Stimulated activated CD8-positive, alpha-beta memory T cell treated with anti-CD3 and anti-CD28 coated beads, Interleukin-4, amount 100 ng/mL, for 4 hours (primary cell): Measurements from ENCODE around the gene VPS35.
A peak's percentile ranks its signal among the peaks of the same experiment; 100 is the strongest.
"Not testable (repeated sequence)": the region's sequence is repeated elsewhere in the genome, so short reads cannot be mapped to it uniquely, and the experiment has no call there.

ENCODE experiments used
- DNase-seq, 2 donors: peaks; one replicate each; pipeline ENCODE4 v3.0.0-alpha.2; 2020; ENCODE audit warnings: low read depth in 2 of 2, low spot score in 1 of 2

VPS35 gene

GRCh38 chr16:46713634-46714033, 24.7 kb upstream of the VPS35 start:
- DNase-seq, result no peak

- DNase-seq, result no peak
These were observed 23.9 kb upstream of the VPS35 start for GRCh38 chr16:46712911-46713310.

GRCh38 chr16:46711106-46712058, 22.4 kb upstream of the VPS35 start:
- no peak for DNase-seq

GRCh38 chr16:46709469-46710005, 20.6 kb upstream of the VPS35 start:
- no peak for DNase-seq

- DNase-seq, result no peak
These were observed 17.7 kb upstream of the VPS35 start for GRCh38 chr16:46706642-46707041.

- no peak for DNase-seq
These were observed 13.1 kb upstream of the VPS35 start for GRCh38 chr16:46702030-46702429.

GRCh38 chr16:46701615-46702014, 12.6 kb upstream of the VPS35 start:
- DNase-seq, result no peak

- DNase-seq, result no peak
These were observed 11.1 kb upstream of the VPS35 start for GRCh38 chr16:46700048-46700447.

GRCh38 chr16:46696957-46697356, 8.0 kb upstream of the VPS35 start:
- no peak for DNase-seq

- no peak for DNase-seq
These were observed 7.0 kb upstream of the VPS35 start for GRCh38 chr16:46695937-46696336.

- no peak for DNase-seq
These were observed 4.6 kb upstream of the VPS35 start for GRCh38 chr16:46693598-46693997.

- no peak for DNase-seq
These were observed 2.7 kb upstream of the VPS35 start for GRCh38 chr16:46691726-46692125.

- DNase-seq, result no peak
These were observed 1.6 kb upstream of the VPS35 start for GRCh38 chr16:46690281-46691178.

GRCh38 chr16:46689365-46690280, 645 bp upstream of the VPS35 start, which contains the start of gene ORC6:
TSS of gene ORC6 (plus strand) at chr16:46689659. CDS start at chr16:46689706, 47 bp downstream.
- DNase-seq, result peak; percentile 92 to 94

GRCh38 chr16:46688101-46688653, 801 bp downstream of the VPS35 start:
- peak in 1 of 2 donors; percentile 1 for DNase-seq

- DNase-seq, result no peak
These were observed 1.5 kb downstream of the VPS35 start for GRCh38 chr16:46687486-46687885.

- no peak for DNase-seq
These were observed 2.0 kb downstream of the VPS35 start for GRCh38 chr16:46686815-46687473.

- DNase-seq, result not testable (repeated sequence)
These were observed 7.1 kb downstream of the VPS35 start for GRCh38 chr16:46681867-46682266.

- DNase-seq, result not testable (repeated sequence)
These were observed 11.0 kb downstream of the VPS35 start for GRCh38 chr16:46677943-46678342.
